ENCODE measurements around the gene WDR31.
"Not testable (repeated sequence)": the region's sequence is repeated elsewhere in the genome, so short reads cannot be mapped to it uniquely, and the experiment has no call there.

WDR31 gene

GRCh38 chr9:113340011-113340699, at the start of gene WDR31:
WDR31 (minus strand) TSS chr9:113340275; CDS start chr9:113332022, 8,253 bp downstream.
- peak; percentile 78 to 79 for DNase-seq

GRCh38 chr9:113389451-113389850, 49.4 kb upstream of the WDR31 start:
- DNase-seq, result no peak

GRCh38 chr9:113388833-113389232, 48.8 kb upstream of the WDR31 start:
- DNase-seq, result no peak

GRCh38 chr9:113387560-113388230, 47.6 kb upstream of the WDR31 start:
- DNase-seq, result no peak

- no peak for DNase-seq
These were observed 46.7 kb upstream of the WDR31 start for GRCh38 chr9:113386571-113387393.

GRCh38 chr9:113381909-113382411, 41.9 kb upstream of the WDR31 start:
- no peak for DNase-seq

- not testable (repeated sequence) for DNase-seq
These were observed 41.4 kb upstream of the WDR31 start for GRCh38 chr9:113381441-113381840.

GRCh38 chr9:113380869-113381378, 40.8 kb upstream of the WDR31 start:
- no peak for DNase-seq

- not testable (repeated sequence) for DNase-seq
These were observed 39.7 kb upstream of the WDR31 start for GRCh38 chr9:113379829-113380210.

GRCh38 chr9:113379094-113379828, 39.2 kb upstream of the WDR31 start:
- not testable (repeated sequence) for DNase-seq

- DNase-seq, result peak; percentile 82 to 86
These were observed 36.8 kb upstream of the WDR31 start, which contains the start of gene HDHD3 for GRCh38 chr9:113376634-113377567. HDHD3 (minus strand) TSS chr9:113376986; CDS start chr9:113374354, 2,632 bp downstream.

GRCh38 chr9:113375057-113376023, 35.3 kb upstream of the WDR31 start:
- DNase-seq, result no peak

- DNase-seq, result no peak
These were observed 33.8 kb upstream of the WDR31 start for GRCh38 chr9:113373676-113374392.

GRCh38 chr9:113373256-113373655, 33.2 kb upstream of the WDR31 start:
- no peak for DNase-seq

GRCh38 chr9:113372059-113372458, 32.0 kb upstream of the WDR31 start:
- DNase-seq, result no peak

- no peak for DNase-seq
These were observed 30.8 kb upstream of the WDR31 start for GRCh38 chr9:113370806-113371325.

- DNase-seq, result no peak
These were observed 29.7 kb upstream of the WDR31 start for GRCh38 chr9:113369855-113370140.

- DNase-seq, result no peak
These were observed 29.1 kb upstream of the WDR31 start for GRCh38 chr9:113368982-113369854.
